H1 (cell line): ENCODE data around the gene TTC3. TPM values are rescaled to one million over a fixed set of nuclear protein-coding genes. Genes with fewer than 3 reads are reported as not detected.

Experiments used
- CTCF ChIA-PET: fragments of 300-600 bp; sonication (Branson Sonifier 250); formaldehyde crosslinking; loops from one replicate; lab custom pipeline; 2021; ENCODE audit not compliant: partially characterized antibody; lab: Charles Lee
- POLR2A ChIA-PET: fragments of 300-600 bp; sonication (Branson Sonifier 250); formaldehyde crosslinking; loops from one replicate; lab custom pipeline; 2021; ENCODE audit warnings: inconsistent platforms; ENCODE audit not compliant: partially characterized antibody; lab: Charles Lee
- DNase-seq, 2 experiments: peaks; one replicate each; pipeline versions ENCODE4 v3.0.0 to v3.0.0-alpha.2; 2010 to 2022; ENCODE audit warnings: low spot score in 2 of 2, low read depth in 1 of 2, mixed read lengths in 1 of 2
- FAIRE-seq: peaks from 2 replicates; lab custom pipeline; 2011; peaks lifted over from hg19 to GRCh38; lab: Jason Lieb, UNC
- H2AFZ ChIP-seq: 2 replicates; pipeline ENCODE4 v1.8.1; 2012; ENCODE audit warnings: low read length, inconsistent platforms
- H2AK5ac ChIP-seq: 2 replicates; pipeline ENCODE4 v1.6.1; 2013; ENCODE audit warnings: low read depth, low read length
- H2BK120ac ChIP-seq: replicated peaks from 2 replicates; pipeline ENCODE3; 2013; ENCODE audit warnings: low read depth, low read length, inconsistent platforms
- H2BK12ac ChIP-seq: 2 replicates; pipeline ENCODE4 v1.6.1; 2013; ENCODE audit warnings: low read depth, low read length
- H2BK15ac ChIP-seq: 2 replicates; pipeline ENCODE4 v1.6.1; 2013; ENCODE audit warnings: low read length
- H2BK20ac ChIP-seq: 2 replicates; pipeline ENCODE4 v1.6.1; 2013; ENCODE audit warnings: low read length
- H2BK5ac ChIP-seq: 2 replicates; pipeline ENCODE4 v1.6.1; 2013; ENCODE audit warnings: low read depth, low read length
- H3K14ac ChIP-seq: 2 replicates; pipeline ENCODE4 v1.6.1; 2013; ENCODE audit warnings: inconsistent platforms; ENCODE audit not compliant: insufficient read length
- H3K18ac ChIP-seq: 2 replicates; pipeline ENCODE4 v1.6.1; 2013; ENCODE audit warnings: low read length; ENCODE audit errors: extremely low read depth
- H3K23ac ChIP-seq: 2 replicates; pipeline ENCODE4 v1.6.1; 2013; ENCODE audit warnings: inconsistent platforms; ENCODE audit not compliant: insufficient read length
- H3K23me2 ChIP-seq: 2 replicates; pipeline ENCODE4 v1.6.1; 2013; ENCODE audit warnings: low read depth, low read length
- H3K27ac ChIP-seq: 2 replicates; pipeline ENCODE4 v1.6.1; 2011; ENCODE audit warnings: low read depth, low read length, inconsistent platforms
- H3K27me3 ChIP-seq, 4 experiments: replicated peaks in 1 of 4; 1 replicate in 1 of 4; 2 replicates in 3 of 4; pipeline versions ENCODE4 v1.6.1 to v1.8.1; 2011 to 2013; ENCODE audit warnings: low read length in 3 of 4, mild to moderate bottlenecking in 3 of 4, inconsistent platforms in 2 of 4, mixed read lengths in 2 of 4, moderate library complexity in 1 of 4; ENCODE audit not compliant: control insufficient read depth in 3 of 4, insufficient read depth in 3 of 4; ENCODE audit errors: extremely low read depth in 1 of 4
- H3K36me3 ChIP-seq, 4 experiments: 2 replicates each; pipeline versions ENCODE4 v1.6.1 to v1.8.1; 2011 to 2013; ENCODE audit warnings: mild to moderate bottlenecking in 4 of 4, low read length in 3 of 4, moderate library complexity in 2 of 4, control low read depth in 1 of 4, inconsistent platforms in 1 of 4; ENCODE audit not compliant: insufficient read depth in 4 of 4, control insufficient read depth in 2 of 4
- H3K4ac ChIP-seq: replicated peaks from 2 replicates; pipeline ENCODE3; 2013; ENCODE audit warnings: low read length, low read depth, mixed read lengths, inconsistent platforms; ENCODE audit not compliant: insufficient read length
- H3K4me1 ChIP-seq, 4 experiments: replicated peaks in 1 of 4; 1 replicate in 1 of 4; 2 replicates in 3 of 4; pipeline versions ENCODE4 v1.6.1 to v1.8.1; 2011 to 2013; ENCODE audit warnings: low read length in 3 of 4, inconsistent platforms in 2 of 4, mixed read lengths in 1 of 4; ENCODE audit not compliant: insufficient read depth in 4 of 4, control insufficient read depth in 3 of 4
- H3K4me2 ChIP-seq, 2 experiments: 2 replicates each; pipeline versions ENCODE4 v1.6.1 to v1.8.1; 2011 to 2013; ENCODE audit warnings: low read depth in 2 of 2, low read length in 2 of 2, control low read depth in 1 of 2, inconsistent platforms in 1 of 2, mild to moderate bottlenecking in 1 of 2; ENCODE audit not compliant: insufficient read depth in 1 of 2
- H3K4me3 ChIP-seq, 4 experiments: fragments of 200-600, 300-600 bp in 1 of 4; sonication (generic), shearing (Covaris generic), sonication (Bioruptor Twin) in 1 of 4; 2 replicates each; pipeline versions ENCODE4 v1.5.1 to v1.8.1; 2011 to 2016; ENCODE audit warnings: low read length in 4 of 4, low read depth in 3 of 4, control low read depth in 2 of 4, inconsistent platforms in 2 of 4, mild to moderate bottlenecking in 2 of 4, mixed read lengths in 1 of 4, moderate library complexity in 1 of 4; ENCODE audit not compliant: insufficient read depth in 2 of 4; ENCODE audit errors: extremely low read depth in 1 of 4
- H3K56ac ChIP-seq: replicated peaks from 2 replicates; pipeline ENCODE3; 2013; ENCODE audit warnings: low read depth, mild to moderate bottlenecking, mixed read lengths, low read length, inconsistent platforms; ENCODE audit not compliant: insufficient read length
- H3K79me1 ChIP-seq: 2 replicates; pipeline ENCODE4 v1.6.1; 2013; ENCODE audit warnings: low read depth, low read length, control low read depth
- H3K79me2 ChIP-seq, 2 experiments: 2 replicates each; pipeline versions ENCODE4 v1.6.1 to v1.8.1; 2012 to 2013; ENCODE audit warnings: low read length in 2 of 2, mild to moderate bottlenecking in 2 of 2, inconsistent platforms in 1 of 2; ENCODE audit not compliant: insufficient read depth in 2 of 2, control insufficient read depth in 1 of 2
- H3K9ac ChIP-seq, 4 experiments: replicated peaks in 1 of 4; 1 replicate in 1 of 4; 2 replicates in 3 of 4; pipeline versions ENCODE4 v1.6.1 to v1.8.1; 2011 to 2013; ENCODE audit warnings: low read depth in 3 of 4, low read length in 3 of 4, control low read depth in 2 of 4, mild to moderate bottlenecking in 2 of 4, moderate library complexity in 2 of 4, inconsistent platforms in 1 of 4; ENCODE audit errors: extremely low read depth in 1 of 4
- H3K9me3 ChIP-seq, 2 experiments: 2 replicates each; pipeline versions ENCODE4 v1.6.1 to v1.8.1; 2012 to 2013; ENCODE audit warnings: mild to moderate bottlenecking in 2 of 2, moderate library complexity in 2 of 2, control low read depth in 1 of 2, inconsistent platforms in 1 of 2, low read depth in 1 of 2, low read length in 1 of 2, mixed read lengths in 1 of 2; ENCODE audit not compliant: insufficient read depth in 2 of 2
- H4K20me1 ChIP-seq, 2 experiments: replicated peaks in 1 of 2; 2 replicates each; pipeline versions ENCODE3 to v1.8.1; 2011 to 2013; ENCODE audit warnings: inconsistent platforms in 2 of 2, low read length in 2 of 2, mild to moderate bottlenecking in 1 of 2; ENCODE audit not compliant: insufficient read depth in 2 of 2, control insufficient read depth in 1 of 2
- H4K5ac ChIP-seq: 2 replicates; pipeline ENCODE4 v1.6.1; 2013; ENCODE audit warnings: low read length, low read depth, mixed read lengths, inconsistent platforms; ENCODE audit not compliant: insufficient read length
- H4K8ac ChIP-seq: 2 replicates; pipeline ENCODE4 v1.8.0; 2013; ENCODE audit warnings: mild to moderate bottlenecking, moderate library complexity, low read length, inconsistent platforms; ENCODE audit not compliant: insufficient read depth; ENCODE audit errors: extremely low read depth
- H4K91ac ChIP-seq: replicated peaks from 2 replicates; pipeline ENCODE3; 2013; ENCODE audit warnings: low read length, mixed read lengths, inconsistent platforms; ENCODE audit not compliant: insufficient read length
- CBX5 ChIP-seq: fragments of 300-800, 300-1000 bp; sonication (generic); IDR thresholded peaks from 2 replicates; pipeline ENCODE4 v1.7.1; 2016; ENCODE audit warnings: antibody characterized with exemption, low read length, low read depth
- CTCF ChIP-seq, 3 experiments: IDR thresholded peaks; 1 replicate in 2 of 3; 2 replicates in 1 of 3; pipeline versions ENCODE4 v1.5.1 to v1.6.1; 2011; ENCODE audit warnings: low read length in 3 of 3, mild to moderate bottlenecking in 3 of 3, inconsistent platforms in 2 of 3, low read depth in 1 of 3, moderate library complexity in 1 of 3; ENCODE audit not compliant: insufficient read depth in 1 of 3; ENCODE audit errors: control extremely low read depth in 1 of 3
- GABPA ChIP-seq: IDR thresholded peaks from 2 replicates; pipeline ENCODE4 v1.6.1; 2011; ENCODE audit warnings: mild to moderate bottlenecking, low read length, moderate library complexity, borderline replicate concordance; ENCODE audit not compliant: insufficient read depth
- GTF2F1 ChIP-seq: IDR thresholded peaks from 2 replicates; pipeline ENCODE4 v1.6.1; 2012; ENCODE audit warnings: low read depth, low read length, improper control_type of control experiment, borderline replicate concordance
- JUN ChIP-seq: IDR thresholded peaks from 2 replicates; pipeline ENCODE4 v1.6.1; 2011; ENCODE audit warnings: low read depth, mild to moderate bottlenecking, improper control_type of control experiment, low read length
- KDM5A ChIP-seq: fragments of 200-600 bp; IDR thresholded peaks from 2 replicates; pipeline ENCODE4 v1.7.1; 2012; ENCODE audit warnings: mild to moderate bottlenecking, low read length, inconsistent platforms, mixed read lengths
- RAD21 ChIP-seq, 2 experiments: IDR thresholded peaks in 1 of 2; conservative IDR thresholded peaks in 1 of 2; 2 replicates each; pipeline ENCODE4 v1.6.1; 2011; ENCODE audit warnings: low read depth in 2 of 2, low read length in 2 of 2, improper control_type of control experiment in 1 of 2, inconsistent platforms in 1 of 2, mild to moderate bottlenecking in 1 of 2, moderate library complexity in 1 of 2
- SIN3A ChIP-seq, 2 experiments: IDR thresholded peaks in 1 of 2; conservative IDR thresholded peaks in 1 of 2; 2 replicates each; pipeline ENCODE4 v1.6.1; 2011 to 2012; ENCODE audit warnings: low read length in 2 of 2, improper control_type of control experiment in 1 of 2, low read depth in 1 of 2, mild to moderate bottlenecking in 1 of 2
- TAF7 ChIP-seq: optimal IDR thresholded peaks from 2 replicates; pipeline ENCODE3; 2011; ENCODE audit warnings: low read depth, mild to moderate bottlenecking, inconsistent platforms, low read length, moderate library complexity, borderline replicate concordance
- WGBS, 2 experiments: shearing (Covaris generic) in 1 of 2; methylation state at CpG; one replicate each; pipeline versions ENCODE4 v1.1.6 to v1.1.7; 2013 to 2015; ENCODE audit warnings: low lambda C conversion rate in 2 of 2, mixed read lengths in 2 of 2, inconsistent platforms in 1 of 2, low coverage in 1 of 2, missing lambda C conversion rate in 1 of 2; ENCODE audit not compliant: insufficient replicate concordance in 2 of 2, insufficient coverage in 1 of 2, insufficient read length in 1 of 2; ENCODE audit errors: extremely low coverage in 1 of 2, missing lambda C conversion rate in 1 of 2; 5-methylcytosine and 5-hydroxymethylcytosine counted together
- polyA plus RNA-seq, 7 experiments: library from polyadenylated mRNA; depleted of rRNA in 3 of 7; stranded (reverse) in 5 of 7; unstranded in 2 of 7; fragments of >200 nt in 5 of 7; fragments of 200-250 nt in 2 of 7; gene quantifications; 1 replicate in 5 of 7; 2 replicates in 1 of 7; 4 replicates in 1 of 7; pipeline versions ENCODE4 v1.2.1 to v1.2.3, GENCODE V29; 2011 to 2013; ENCODE audit warnings: missing spikeins in 2 of 7, mixed read lengths in 2 of 7
- total RNA-seq: library from RNA; stranded (reverse); fragmentation: NEBNext Ultra II Directional; extraction: Animal tissue kit (Norgen Biotek cat#: 25700); gene quantifications from 2 replicates; pipeline ENCODE4 v1.2.1, GENCODE V29; 2021

Gene TTC3
- total and polyA plus RNA-seq, 2 of the 8 experiments (the other 6 are each of a cell fraction or from before 2014, with no cell fraction given) = 11.0 to 36.2 TPM

DNA sequence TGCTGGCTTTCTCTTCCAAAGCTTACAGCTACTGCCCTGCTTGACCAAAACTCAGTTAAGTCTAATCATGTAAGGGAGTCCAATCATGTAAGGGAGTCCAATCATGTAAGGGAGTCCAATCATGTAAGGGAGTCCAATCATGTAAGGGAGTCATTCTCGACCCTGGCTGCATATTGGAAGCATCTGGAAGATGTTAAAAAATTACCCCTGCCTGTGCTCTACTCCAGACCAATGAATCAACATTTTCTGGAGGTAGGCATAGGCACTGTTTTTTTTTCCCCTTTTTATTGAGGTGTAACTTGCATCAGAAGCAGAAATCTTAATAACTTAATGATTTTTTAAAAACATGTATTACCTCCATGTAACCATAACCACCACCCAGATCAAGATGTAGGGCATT lies 9.6 kb upstream of the TTC3 start:
- no peak overlapping the region for H2AFZ ChIP-seq
- H2BK120ac ChIP-seq = no peak overlapping the region
- H3K79me2 ChIP-seq = no peaks in the 10 kb centered on the region
- H3K14ac ChIP-seq = no peak overlapping the region
- no peak overlapping the region for H2BK5ac ChIP-seq
- H3K23me2 ChIP-seq = no peaks in the 10 kb centered on the region
- H2BK20ac ChIP-seq = no peak overlapping the region
- H3K27ac ChIP-seq = no peak overlapping the region
- H3K36me3 ChIP-seq = peaks cover 0 to 4% (median 0%) of the 10 kb centered on the region in 4 experiments; a peak in 2 of 8 replicates
- no peak overlapping the region for H4K5ac ChIP-seq
- peaks cover 1 to 13% (median 7%) of the 10 kb centered on the region in 4 experiments for H3K4me1 ChIP-seq
- 96% methylated on average over 1 of the region's 1 CpG; no CpG with 5 or more reads in 1 of the 2 experiments for WGBS, 2 experiments
- ChIA-PET CTCF (no interaction called here), POLR2A (no interaction called here)
- DNase-seq = no peak
- no peaks in the 10 kb centered on the region for H3K9me3 ChIP-seq
- no peak overlapping the region for H3K4ac ChIP-seq
- no peak overlapping the region for H3K9ac ChIP-seq
- H3K56ac ChIP-seq = no peak overlapping the region
- H4K20me1 ChIP-seq = no peaks in the 10 kb centered on the region
- H3K4me2 ChIP-seq = no peak overlapping the region
- no peaks in the 10 kb centered on the region for H3K79me1 ChIP-seq
- H2AK5ac ChIP-seq = no peak overlapping the region
- H4K8ac ChIP-seq = no peak overlapping the region
- H4K91ac ChIP-seq = no peak overlapping the region
- no peak overlapping the region for H3K4me3 ChIP-seq
- H2BK12ac ChIP-seq = no peak overlapping the region
- no peak overlapping the region for H2BK15ac ChIP-seq
- no peak for FAIRE-seq
- H3K18ac ChIP-seq = no peak overlapping the region
- no peak for TF ChIP-seq CBX5
- TF ChIP-seq TAF7 = no peak
- no peak for TF ChIP-seq KDM5A
- TF ChIP-seq JUN = no peak
- no peak for TF ChIP-seq GABPA
- no peak for TF ChIP-seq SIN3A (conservative IDR thresholded peaks at IDR 0.05 in 1 of 2, IDR thresholded peaks at IDR 0.05 in 1 of 2; ENCODE audit: low read depth in 1 of 2, low read length in 2 of 2)
- no peak for TF ChIP-seq GTF2F1
- no peak for TF ChIP-seq CTCF (IDR thresholded peaks at IDR 0.05; ENCODE audit: control extremely low read depth in 1 of 3, insufficient read depth in 1 of 3, low read depth in 1 of 3, low read length in 3 of 3)
- TF ChIP-seq RAD21 (IDR thresholded peaks at IDR 0.05 in 1 of 2, conservative IDR thresholded peaks at IDR 0.05 in 1 of 2; ENCODE audit: low read depth in 2 of 2, low read length in 2 of 2) = no peak
- no peaks in the 10 kb centered on the region for H3K27me3 ChIP-seq
- H3K23ac ChIP-seq = no peak overlapping the region
